Endometrium (tissue), 2 donors: ENCODE results near the gene MAP3K14.
"Not testable (repeated sequence)": the region's sequence is repeated elsewhere in the genome, so short reads cannot be mapped to it uniquely, and the experiment has no call there.

ENCODE experiments used
- FAIRE-seq: peaks from 2 replicates; lab custom pipeline; 2012; peaks lifted over from hg19 to GRCh38; lab: Jason Lieb, UNC
- donor health status: control.
- donor health status: control.

MAP3K14 gene

GRCh38 chr17:45316434-45317110 lies at the start of gene MAP3K14:
Gene MAP3K14, minus strand, starts transcription at chr17:45317020. Its CDS starts 26,275 bp downstream, at chr17:45290745.
- no peak for FAIRE-seq

- no peak for FAIRE-seq
Measured at GRCh38 chr17:45366049-45366448, 49.2 kb upstream of the MAP3K14 start.

- no peak for FAIRE-seq
Measured at GRCh38 chr17:45364531-45365390, 47.9 kb upstream of the MAP3K14 start.

- FAIRE-seq: no peak
Measured at GRCh38 chr17:45363498-45363897, 46.7 kb upstream of the MAP3K14 start.

GRCh38 chr17:45361976-45362375 lies 45.2 kb upstream of the MAP3K14 start:
- FAIRE-seq: no peak

- FAIRE-seq: no peak
Measured at GRCh38 chr17:45361451-45361850, 44.6 kb upstream of the MAP3K14 start.

- no peak for FAIRE-seq
Measured at GRCh38 chr17:45357364-45357997, 40.7 kb upstream of the MAP3K14 start.

- no peak for FAIRE-seq
Measured at GRCh38 chr17:45355087-45355486, 38.3 kb upstream of the MAP3K14 start.

- no peak for FAIRE-seq
Measured at GRCh38 chr17:45353043-45353442, 36.2 kb upstream of the MAP3K14 start.

- no peak for FAIRE-seq
Measured at GRCh38 chr17:45351831-45352230, 35.0 kb upstream of the MAP3K14 start.

- FAIRE-seq: no peak
Measured at GRCh38 chr17:45347444-45347843, 30.6 kb upstream of the MAP3K14 start.

GRCh38 chr17:45346216-45347015 lies 29.6 kb upstream of the MAP3K14 start:
- no peak for FAIRE-seq

- no peak for FAIRE-seq
Measured at GRCh38 chr17:45345554-45346215, 28.9 kb upstream of the MAP3K14 start.

GRCh38 chr17:45345246-45345553 lies 28.4 kb upstream of the MAP3K14 start:
- no peak for FAIRE-seq

- FAIRE-seq: not testable (repeated sequence)
Measured at GRCh38 chr17:45343967-45344664, 27.3 kb upstream of the MAP3K14 start.

- no peak for FAIRE-seq
Measured at GRCh38 chr17:45342871-45343526, 26.2 kb upstream of the MAP3K14 start.

- FAIRE-seq: no peak
Measured at GRCh38 chr17:45342306-45342705, 25.5 kb upstream of the MAP3K14 start.

- no peak for FAIRE-seq
Measured at GRCh38 chr17:45341533-45342158, 24.8 kb upstream of the MAP3K14 start.

GRCh38 chr17:45339646-45340605 lies 23.1 kb upstream of the MAP3K14 start:
- FAIRE-seq: no peak
